Measurements from ENCODE around the gene MDGA2. TPM values are rescaled to one million over a fixed set of nuclear protein-coding genes. Genes with fewer than 3 reads are reported as not detected.

Gene MDGA2
- total RNA-seq, 1 experiment from 2014 or later = not detected

- H3K9me2 ChIP-seq (ENCODE audit: insufficient read depth) = no peaks in the 10 kb centered on the region
- ATAC-seq (no peak), DNase-seq (ENCODE audit: low read depth, low spot score) (no peak)
- H3K9ac ChIP-seq (ENCODE audit: low read length) = no peak overlapping the region
- intact Hi-C loops (cut with micrococcal nuclease) = no loop called here
- no peaks in the 10 kb centered on the region for H3K27me3 ChIP-seq (ENCODE audit: insufficient read depth, low read length)
- H3K27ac ChIP-seq (ENCODE audit: low read depth, low read length) = no peak overlapping the region
- H3K4me2 ChIP-seq (ENCODE audit: low read length) = no peak overlapping the region
- H2AFZ ChIP-seq (ENCODE audit: low read depth, low read length, poor library complexity, severe bottlenecking) = no peak overlapping the region
- peaks cover 0 to 6% of the 10 kb centered on the region in 2 experiments; a peak in 1 of 4 replicates for H3K9me3 ChIP-seq (ENCODE audit: control insufficient read depth in 1 of 2, insufficient read depth in 1 of 2, low read depth in 1 of 2, low read length in 2 of 2)
- no peaks in the 10 kb centered on the region for H3K36me3 ChIP-seq (ENCODE audit: control insufficient read depth in 1 of 2, insufficient read depth in 2 of 2, low read length in 2 of 2)
- ChIA-PET CTCF (no interaction called here), RAD21 (ENCODE audit: low non-redundant PET in 1 of 2, low total read pairs in 2 of 2, uncharacterized antibody in 2 of 2, unreplicated experiment in 2 of 2) (no interaction called here), POLR2A (no interaction called here)
- no peaks in the 10 kb centered on the region for H4K20me1 ChIP-seq (ENCODE audit: insufficient read depth)
- TF ChIP-seq ATF3 (IDR thresholded peaks at IDR 0.05) (no peak), SRF (IDR thresholded peaks at IDR 0.05; ENCODE audit: low read depth) (no peak), CBX3 (IDR thresholded peaks at IDR 0.05; ENCODE audit: low read depth) (no peak), POLR2A (IDR thresholded peaks at IDR 0.05; ENCODE audit: borderline replicate concordance, extremely low read depth, insufficient read depth, insufficient read length) (no peak), ELF1 (IDR thresholded peaks at IDR 0.05; ENCODE audit: borderline replicate concordance, low read depth) (no peak), ZFX (IDR thresholded peaks at IDR 0.05) (no peak), EZH2 (IDR thresholded peaks at IDR 0.05) (no peak), RAD21 (IDR thresholded peaks at IDR 0.05; ENCODE audit: low read depth) (no peak), CTCF (IDR thresholded peaks at IDR 0.05 in 2 of 3, conservative IDR thresholded peaks at IDR 0.05 in 1 of 3; ENCODE audit: borderline replicate concordance in 1 of 3, insufficient read depth in 1 of 3, low read depth in 2 of 3, low read length in 2 of 3) (no peak)
- no peaks in the 10 kb centered on the region for H3K79me2 ChIP-seq (ENCODE audit: insufficient read depth, low read length)
- BruUV-seq (replicated peaks) = no TSS peak
- no peak overlapping the region for H3K4me3 ChIP-seq (replicated peaks in 1 of 2; ENCODE audit: low read depth in 1 of 2, low read length in 2 of 2)
- H3K4me1 ChIP-seq (ENCODE audit: control insufficient read depth in 1 of 2, insufficient read depth in 2 of 2, low read length in 2 of 2) = no peaks in the 10 kb centered on the region
These were observed 856.3 kb downstream of the MDGA2 start for GRCh38 chr14:46819117-46819516.

- Histone ChIP-seq H3K9me3 (ENCODE audit: control insufficient read depth in 1 of 2, insufficient read depth in 1 of 2, low read depth in 1 of 2, low read length in 2 of 2) (peaks cover 0 to 6% of the 10 kb centered on the region in 2 experiments; a peak in 1 of 4 replicates), H3K79me2 (ENCODE audit: insufficient read depth, low read length) (no peaks in the 10 kb centered on the region), H3K27ac (ENCODE audit: low read depth, low read length) (no peak overlapping the region), H4K20me1 (ENCODE audit: insufficient read depth) (no peaks in the 10 kb centered on the region), H2AFZ (ENCODE audit: low read depth, low read length, poor library complexity, severe bottlenecking) (no peak overlapping the region), H3K27me3 (ENCODE audit: insufficient read depth, low read length) (no peaks in the 10 kb centered on the region), H3K9me2 (ENCODE audit: insufficient read depth) (no peaks in the 10 kb centered on the region), H3K9ac (ENCODE audit: low read length) (no peak overlapping the region), H3K4me3 (replicated peaks in 1 of 2; ENCODE audit: low read depth in 1 of 2, low read length in 2 of 2) (no peak overlapping the region), H3K4me2 (ENCODE audit: low read length) (no peak overlapping the region), H3K4me1 (ENCODE audit: control insufficient read depth in 1 of 2, insufficient read depth in 2 of 2, low read length in 2 of 2) (no peaks in the 10 kb centered on the region), H3K36me3 (ENCODE audit: control insufficient read depth in 1 of 2, insufficient read depth in 2 of 2, low read length in 2 of 2) (no peaks in the 10 kb centered on the region)
- ChIA-PET RAD21 (ENCODE audit: low non-redundant PET in 1 of 2, low total read pairs in 2 of 2, uncharacterized antibody in 2 of 2, unreplicated experiment in 2 of 2) (no interaction called here), POLR2A (no interaction called here), CTCF (no interaction called here)
- TF ChIP-seq RAD21 (IDR thresholded peaks at IDR 0.05; ENCODE audit: low read depth) = no peak
- TF ChIP-seq ZNF274 (IDR thresholded peaks at IDR 0.05; ENCODE audit: low read depth, low read length) = no peak
- no peak for TF ChIP-seq SRF (IDR thresholded peaks at IDR 0.05; ENCODE audit: low read depth)
- no peak for TF ChIP-seq EGR1 (IDR thresholded peaks at IDR 0.05; ENCODE audit: low read depth)
- TF ChIP-seq ZFX (IDR thresholded peaks at IDR 0.05) = no peak
- TF ChIP-seq CTCF (IDR thresholded peaks at IDR 0.05 in 2 of 3, conservative IDR thresholded peaks at IDR 0.05 in 1 of 3; ENCODE audit: borderline replicate concordance in 1 of 3, insufficient read depth in 1 of 3, low read depth in 2 of 3, low read length in 2 of 3) = no peak
- no peak for TF ChIP-seq MAX (IDR thresholded peaks at IDR 0.05)
- TF ChIP-seq SIN3A (IDR thresholded peaks at IDR 0.05; ENCODE audit: low read depth) = no peak
- DNase-seq (ENCODE audit: low read depth, low spot score) (no peak), ATAC-seq (no peak)
- intact Hi-C loops (cut with micrococcal nuclease) = no loop called here
- no TSS peak for BruUV-seq (replicated peaks)
These were observed 857.3 kb downstream of the MDGA2 start for GRCh38 chr14:46818147-46818546.
